Hepatocyte (in vitro differentiated cells): ENCODE data around the gene KIF6.

ENCODE experiments used
- EZH2 ChIP-seq: fragments of 200-600 bp; sonication (generic); IDR thresholded peaks from 2 replicates; pipeline ENCODE4 v1.6.1; 2016; ENCODE audit warnings: antibody characterized with exemption, mild to moderate bottlenecking, borderline replicate concordance
- EZH2phosphoT487 ChIP-seq: fragments of 200-600 bp; sonication (generic); IDR thresholded peaks from one replicate; pipeline ENCODE4 v1.6.1; 2018; ENCODE audit warnings: antibody characterized with exemption, mild to moderate bottlenecking, low read depth, moderate library complexity; ENCODE audit not compliant: unreplicated experiment, severe bottlenecking
- TF ChIP-seq, protein P1 (sequence below): fragments of 200-600 bp; sonication (generic); IDR thresholded peaks from 2 replicates; pipeline ENCODE4 v1.5.1; 2016; ENCODE audit warnings: antibody characterized with exemption, mild to moderate bottlenecking; ENCODE audit not compliant: poor library complexity

DNA sequence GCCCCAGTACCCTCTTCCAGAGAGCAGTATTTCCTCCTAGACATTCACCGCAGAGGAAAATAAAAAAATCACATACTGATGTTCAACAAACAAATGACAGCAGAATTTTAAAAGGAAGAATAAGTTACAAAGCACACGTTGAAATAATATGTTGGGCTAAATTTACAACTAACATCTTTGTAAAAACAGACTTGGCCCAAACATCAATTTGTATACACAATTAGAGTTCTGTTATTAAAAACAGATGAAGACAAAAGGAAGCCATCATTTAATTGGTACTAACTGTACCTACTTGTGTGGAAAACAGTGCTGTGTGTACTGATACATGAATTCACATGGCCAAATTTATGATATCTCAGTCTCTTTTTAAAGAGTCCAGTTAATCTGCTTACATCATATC is 46.3 kb downstream of the KIF6 start:
- TF ChIP-seq, protein P1, sequence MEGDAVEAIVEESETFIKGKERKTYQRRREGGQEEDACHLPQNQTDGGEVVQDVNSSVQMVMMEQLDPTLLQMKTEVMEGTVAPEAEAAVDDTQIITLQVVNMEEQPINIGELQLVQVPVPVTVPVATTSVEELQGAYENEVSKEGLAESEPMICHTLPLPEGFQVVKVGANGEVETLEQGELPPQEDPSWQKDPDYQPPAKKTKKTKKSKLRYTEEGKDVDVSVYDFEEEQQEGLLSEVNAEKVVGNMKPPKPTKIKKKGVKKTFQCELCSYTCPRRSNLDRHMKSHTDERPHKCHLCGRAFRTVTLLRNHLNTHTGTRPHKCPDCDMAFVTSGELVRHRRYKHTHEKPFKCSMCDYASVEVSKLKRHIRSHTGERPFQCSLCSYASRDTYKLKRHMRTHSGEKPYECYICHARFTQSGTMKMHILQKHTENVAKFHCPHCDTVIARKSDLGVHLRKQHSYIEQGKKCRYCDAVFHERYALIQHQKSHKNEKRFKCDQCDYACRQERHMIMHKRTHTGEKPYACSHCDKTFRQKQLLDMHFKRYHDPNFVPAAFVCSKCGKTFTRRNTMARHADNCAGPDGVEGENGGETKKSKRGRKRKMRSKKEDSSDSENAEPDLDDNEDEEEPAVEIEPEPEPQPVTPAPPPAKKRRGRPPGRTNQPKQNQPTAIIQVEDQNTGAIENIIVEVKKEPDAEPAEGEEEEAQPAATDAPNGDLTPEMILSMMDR, result no peak
- TF ChIP-seq EZH2, result no peak
- peak; percentile 53 for TF ChIP-seq EZH2phosphoT487
